Measurements from ENCODE around the gene NOXA1. TPM values are rescaled to one million over a fixed set of nuclear protein-coding genes. Genes with fewer than 3 reads are reported as not detected.
A peak's percentile ranks its signal among the peaks of the same experiment; 100 is the strongest.
"Not testable (repeated sequence)": the region's sequence is repeated elsewhere in the genome, so short reads cannot be mapped to it uniquely, and the experiment has no call there.

NOXA1 gene
- total RNA-seq, 1 experiment from 2014 or later: 8.2 TPM

- H3K36me3 Mint-ChIP-seq (ENCODE audit: insufficient read depth, unreplicated experiment): no peaks in the 10 kb centered on the region
- no TSS peak for BruUV-seq (replicated peaks)
Measured at GRCh38 chr9:137383081-137383783, 40.0 kb upstream of the NOXA1 start.

GRCh38 chr9:137383784-137384756, 39.1 kb upstream of the NOXA1 start:
- no peak for DNase-seq (ENCODE audit: unreplicated experiment)
- CTCF ChIA-PET: interaction anchor here (0.6 to 1.4 kb wide), 3 partner anchors 82 to 432 kb away, joined by 3 read pairs; partner anchors contain the start of genes LCN12 and NRARP
- H3K36me3 Mint-ChIP-seq (ENCODE audit: insufficient read depth, unreplicated experiment): peaks cover under 1% of the 10 kb centered on the region
- no peaks in the 10 kb centered on the region for H3K4me1 Mint-ChIP-seq (ENCODE audit: insufficient read depth, unreplicated experiment)
- intact Hi-C loops (cut with micrococcal nuclease): no loop called here
- H3K9me3 Mint-ChIP-seq (ENCODE audit: unreplicated experiment): no peaks in the 10 kb centered on the region
- no TSS peak for BruUV-seq (replicated peaks)
- H3K27me3 Mint-ChIP-seq (ENCODE audit: insufficient read depth, unreplicated experiment): no peaks in the 10 kb centered on the region
- no peak overlapping the region for H3K4me3 Mint-ChIP-seq (ENCODE audit: unreplicated experiment)
- POLR2A ChIA-PET: no interaction called here
- TF ChIP-seq CTCF (IDR thresholded peaks at IDR 0.05; ENCODE audit: unreplicated experiment): no peak
- H3K27ac Mint-ChIP-seq (ENCODE audit: low read depth, unreplicated experiment): peak overlapping the region; percentile 66

More at GRCh38 chr9:137383081-137383783, 40.0 kb upstream of the NOXA1 start:
- no peak for TF ChIP-seq CTCF (IDR thresholded peaks at IDR 0.05; ENCODE audit: unreplicated experiment)
- Mint-ChIP-seq H3K4me3 (ENCODE audit: unreplicated experiment) (no peak overlapping the region), H3K4me1 (ENCODE audit: insufficient read depth, unreplicated experiment) (no peaks in the 10 kb centered on the region), H3K27ac (ENCODE audit: low read depth, unreplicated experiment) (no peak overlapping the region), H3K27me3 (ENCODE audit: insufficient read depth, unreplicated experiment) (no peaks in the 10 kb centered on the region), H3K9me3 (ENCODE audit: unreplicated experiment) (no peaks in the 10 kb centered on the region)
- intact Hi-C loops (cut with micrococcal nuclease): no loop called here
- no peak for DNase-seq (ENCODE audit: unreplicated experiment)
- POLR2A ChIA-PET: no interaction called here
- CTCF ChIA-PET: interaction anchor here (0.6 to 1.4 kb wide), 3 partner anchors 62 to 115 kb away, joined by 3 to 4 read pairs (median 3); partner anchors contain the start of gene NRARP

- Mint-ChIP-seq H3K4me1 (ENCODE audit: insufficient read depth, unreplicated experiment) (no peaks in the 10 kb centered on the region), H3K4me3 (ENCODE audit: unreplicated experiment) (no peak overlapping the region), H3K9me3 (ENCODE audit: unreplicated experiment) (no peaks in the 10 kb centered on the region), H3K36me3 (ENCODE audit: insufficient read depth, unreplicated experiment) (peaks cover 9% of the 10 kb centered on the region), H3K27ac (ENCODE audit: low read depth, unreplicated experiment) (peak overlapping the region; percentile 66), H3K27me3 (ENCODE audit: insufficient read depth, unreplicated experiment) (no peaks in the 10 kb centered on the region)
- ChIA-PET CTCF (interaction anchor here (0.6 to 0.9 kb wide), 3 partner anchors 35 to 433 kb away, joined by 3 to 5 read pairs (median 3); partner anchors contain the start of gene LCN12), POLR2A (no interaction called here)
- TF ChIP-seq CTCF (IDR thresholded peaks at IDR 0.05; ENCODE audit: unreplicated experiment): no peak
- DNase-seq (ENCODE audit: unreplicated experiment): no peak
- intact Hi-C loops (cut with micrococcal nuclease): no loop called here
- BruUV-seq (replicated peaks): no TSS peak
Measured at GRCh38 chr9:137385061-137385655, 38.0 kb upstream of the NOXA1 start.

GRCh38 chr9:137386507-137387113, 36.6 kb upstream of the NOXA1 start:
- intact Hi-C loops (cut with micrococcal nuclease); DNase-seq (ENCODE audit: unreplicated experiment); BruUV-seq (replicated peaks); H3K9me3 Mint-ChIP-seq (ENCODE audit: unreplicated experiment); H3K36me3 Mint-ChIP-seq (ENCODE audit: insufficient read depth, unreplicated experiment); H3K4me3 Mint-ChIP-seq (ENCODE audit: unreplicated experiment); H3K27me3 Mint-ChIP-seq (ENCODE audit: insufficient read depth, unreplicated experiment); H3K4me1 Mint-ChIP-seq (ENCODE audit: insufficient read depth, unreplicated experiment); H3K27ac Mint-ChIP-seq (ENCODE audit: low read depth, unreplicated experiment): not testable (repeated sequence)
- POLR2A ChIA-PET: interaction anchor here (0.6 kb wide), 1 partner anchor 15 kb away, joined by 3 read pairs; no protein-coding TSS in a partner anchor
- CTCF ChIA-PET: interaction anchor here (0.6 kb wide), 1 partner anchor 11 kb away, joined by 3 read pairs; no protein-coding TSS in a partner anchor

Measured in MCF 10A (cell line).